22Rv1 (cell line): ENCODE data around the gene TMTC1.

ENCODE experiments used
- CTCF ChIP-seq: fragments of 450-650 bp; IDR thresholded peaks from 2 replicates; pipeline ENCODE4 v1.5.1; 2017; ENCODE audit warnings: mild to moderate bottlenecking
- ZFX ChIP-seq: fragments of 450-650 bp; IDR thresholded peaks from 2 replicates; pipeline ENCODE4 v1.6.1; 2017; ENCODE audit warnings: antibody characterized with exemption, borderline replicate concordance

- TF ChIP-seq CTCF (no peak), ZFX (no peak)
Measured at GRCh38 chr12:29799591-29799990, 15.8 kb upstream of the TMTC1 start.
